HepG2 (cell line): ENCODE data around the gene CACNB4. TPM values are rescaled to one million over a fixed set of nuclear protein-coding genes. Genes with fewer than 3 reads are reported as not detected.

Experiments used
- FOSL2 ChIP-seq: sonication (generic); formaldehyde crosslinking; IDR thresholded peaks from 2 replicates; pipeline ENCODE4 v1.4.0; 2020; ENCODE audit warnings: missing genetic modification reagents
- ISL2 ChIP-seq: sonication (generic); formaldehyde crosslinking; IDR thresholded peaks from 2 replicates; pipeline ENCODE4 v1.5.0; 2020; ENCODE audit warnings: missing genetic modification reagents
- KLF13 ChIP-seq: sonication (generic); formaldehyde crosslinking; IDR thresholded peaks from 2 replicates; pipeline ENCODE4 v1.4.0; 2020; ENCODE audit warnings: mild to moderate bottlenecking, missing genetic modification reagents
- PHF21A ChIP-seq: sonication (generic); formaldehyde crosslinking; IDR thresholded peaks from 2 replicates; pipeline ENCODE4 v1.5.0; 2020; ENCODE audit warnings: mild to moderate bottlenecking, missing genetic modification reagents
- PHF5A ChIP-seq: IDR thresholded peaks from one replicate; pipeline ENCODE4 v1.6.1; 2018; ENCODE audit warnings: low read depth, missing genetic modification reagents; ENCODE audit not compliant: unreplicated experiment
- REL ChIP-seq: sonication (generic); formaldehyde crosslinking; conservative IDR thresholded peaks from 2 replicates; pipeline ENCODE4 v1.8.0; 2022; ENCODE audit warnings: mild to moderate bottlenecking, missing genetic modification reagents, moderate library complexity
- RXRB ChIP-seq: IDR thresholded peaks from 2 replicates; pipeline ENCODE4 v1.6.1; 2016; ENCODE audit warnings: borderline replicate concordance, missing genetic modification reagents, missing compliant biosample characterization
- U2AF1 ChIP-seq: fragments of 200-400 bp; formaldehyde crosslinking; optimal IDR thresholded peaks from 2 replicates; pipeline ENCODE3; 2017; ENCODE audit warnings: mild to moderate bottlenecking, low read depth, low read length
- ZBTB42 ChIP-seq: sonication (generic); formaldehyde crosslinking; IDR thresholded peaks from 2 replicates; pipeline ENCODE4 v1.5.0; 2020; ENCODE audit warnings: mild to moderate bottlenecking, missing genetic modification reagents
- ZFX ChIP-seq: sonication (generic); formaldehyde crosslinking; IDR thresholded peaks from 2 replicates; pipeline ENCODE4 v1.4.0; 2020; ENCODE audit warnings: mild to moderate bottlenecking, low read depth, missing genetic modification reagents, moderate library complexity
- ZNF543 ChIP-seq: sonication (generic); formaldehyde crosslinking; IDR thresholded peaks from 2 replicates; pipeline ENCODE4 v1.4.0; 2020; ENCODE audit warnings: mild to moderate bottlenecking, missing genetic modification reagents
- ZNF749 ChIP-seq: sonication (generic); formaldehyde crosslinking; IDR thresholded peaks from 2 replicates; pipeline ENCODE4 v1.8.0; 2022; ENCODE audit warnings: mild to moderate bottlenecking, missing genetic modification reagents, moderate library complexity, borderline replicate concordance
- polyA plus RNA-seq, 8 experiments: library from polyadenylated mRNA; depleted of rRNA in 3 of 8; stranded (reverse) in 7 of 8; unstranded in 1 of 8; fragments of >200 nt; fragmentation: Illumina TruSeq in 4 of 8; extraction: Trizol in 4 of 8; gene quantifications; 2 replicates each; pipeline versions ENCODE4 v1.2.1 to v1.2.3, GENCODE V29; 2011 to 2016; ENCODE audit warnings: low read depth in 4 of 8, missing spikeins in 1 of 8, mixed read lengths in 1 of 8; ENCODE audit not compliant: insufficient read depth in 1 of 8
- total RNA-seq, 5 experiments: library from RNA; depleted of rRNA; stranded (reverse); fragments of >200 nt; fragmentation: Illumina TruSeq; extraction: Trizol; gene quantifications; 2 replicates each; pipeline ENCODE4 v1.2.3, GENCODE V29; 2016; ENCODE audit warnings: low read depth in 1 of 5
- TF ChIP-seq, protein P1 (sequence below): sonication (generic); formaldehyde crosslinking; IDR thresholded peaks from 2 replicates; pipeline ENCODE4 v1.4.0; 2020; ENCODE audit warnings: missing genetic modification reagents
- TF ChIP-seq, protein P2 (sequence below): sonication (generic); formaldehyde crosslinking; IDR thresholded peaks from 2 replicates; pipeline ENCODE4 v1.5.1; 2020; ENCODE audit warnings: mild to moderate bottlenecking, moderate library complexity, missing genetic modification reagents
- TF ChIP-seq, protein P3 (sequence below), 2 experiments: sonication (generic) in 1 of 2; formaldehyde crosslinking in 1 of 2; IDR thresholded peaks; 2 replicates each; pipeline versions ENCODE4 v1.4.0 to v1.6.1; 2018 to 2020; ENCODE audit warnings: missing genetic modification reagents in 2 of 2, borderline replicate concordance in 1 of 2, low read depth in 1 of 2, mild to moderate bottlenecking in 1 of 2, missing biosample characterization in 1 of 2
- TF ChIP-seq, protein P4 (sequence below): sonication (generic); formaldehyde crosslinking; IDR thresholded peaks from 2 replicates; pipeline ENCODE4 v1.4.0; 2020; ENCODE audit warnings: missing genetic modification reagents
- TF ChIP-seq, protein P5 (sequence below): sonication (generic); formaldehyde crosslinking; IDR thresholded peaks from 2 replicates; pipeline ENCODE4 v1.5.0; 2020; ENCODE audit warnings: missing genetic modification reagents

Gene CACNB4
- total and polyA plus RNA-seq, 2 of the 13 experiments (the other 11 are each of a cell fraction or from before 2014, with no cell fraction given), result 5.1 to 14.3 TPM

DNA sequence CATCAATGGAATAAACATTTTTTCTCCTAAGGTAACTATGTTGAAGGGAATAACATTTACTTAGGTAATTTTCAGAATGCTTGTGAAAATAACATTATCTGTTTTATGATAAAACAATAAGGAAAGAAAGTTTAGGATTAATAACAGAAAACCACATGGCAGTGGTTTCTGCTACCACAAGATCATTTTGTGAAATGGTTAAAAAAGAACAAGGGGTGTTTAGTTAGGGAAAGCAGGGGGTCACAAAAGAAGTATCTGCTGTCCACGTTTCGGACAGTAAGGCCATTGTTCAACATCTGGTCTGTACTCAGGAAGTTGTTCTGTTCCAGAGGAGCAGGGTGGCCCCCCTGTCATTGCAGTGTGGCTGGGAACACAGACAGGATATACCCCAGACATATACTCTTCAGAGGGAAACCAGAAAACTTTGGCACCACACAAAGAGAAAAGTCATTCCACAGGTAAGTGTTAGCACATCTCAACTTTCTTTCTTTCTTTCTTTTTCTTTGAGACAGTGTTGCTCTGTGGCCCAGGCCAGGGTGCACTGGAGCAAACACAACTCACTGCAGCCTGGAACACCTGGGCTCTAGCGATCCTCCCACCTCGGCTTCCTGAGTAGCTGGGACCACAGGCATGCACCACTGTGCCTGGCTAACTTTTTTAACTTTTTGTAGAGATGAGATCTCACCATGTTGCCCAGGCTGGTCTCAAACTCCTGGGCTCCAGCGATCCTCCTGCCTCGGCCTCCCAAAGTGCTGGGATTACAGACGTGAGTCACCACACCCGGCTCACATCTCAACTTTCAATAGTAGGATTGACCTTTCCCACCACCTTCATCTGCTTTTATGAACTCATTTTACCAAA is 255.8 kb downstream of the CACNB4 start (continued):
- TF ChIP-seq, protein P1, sequence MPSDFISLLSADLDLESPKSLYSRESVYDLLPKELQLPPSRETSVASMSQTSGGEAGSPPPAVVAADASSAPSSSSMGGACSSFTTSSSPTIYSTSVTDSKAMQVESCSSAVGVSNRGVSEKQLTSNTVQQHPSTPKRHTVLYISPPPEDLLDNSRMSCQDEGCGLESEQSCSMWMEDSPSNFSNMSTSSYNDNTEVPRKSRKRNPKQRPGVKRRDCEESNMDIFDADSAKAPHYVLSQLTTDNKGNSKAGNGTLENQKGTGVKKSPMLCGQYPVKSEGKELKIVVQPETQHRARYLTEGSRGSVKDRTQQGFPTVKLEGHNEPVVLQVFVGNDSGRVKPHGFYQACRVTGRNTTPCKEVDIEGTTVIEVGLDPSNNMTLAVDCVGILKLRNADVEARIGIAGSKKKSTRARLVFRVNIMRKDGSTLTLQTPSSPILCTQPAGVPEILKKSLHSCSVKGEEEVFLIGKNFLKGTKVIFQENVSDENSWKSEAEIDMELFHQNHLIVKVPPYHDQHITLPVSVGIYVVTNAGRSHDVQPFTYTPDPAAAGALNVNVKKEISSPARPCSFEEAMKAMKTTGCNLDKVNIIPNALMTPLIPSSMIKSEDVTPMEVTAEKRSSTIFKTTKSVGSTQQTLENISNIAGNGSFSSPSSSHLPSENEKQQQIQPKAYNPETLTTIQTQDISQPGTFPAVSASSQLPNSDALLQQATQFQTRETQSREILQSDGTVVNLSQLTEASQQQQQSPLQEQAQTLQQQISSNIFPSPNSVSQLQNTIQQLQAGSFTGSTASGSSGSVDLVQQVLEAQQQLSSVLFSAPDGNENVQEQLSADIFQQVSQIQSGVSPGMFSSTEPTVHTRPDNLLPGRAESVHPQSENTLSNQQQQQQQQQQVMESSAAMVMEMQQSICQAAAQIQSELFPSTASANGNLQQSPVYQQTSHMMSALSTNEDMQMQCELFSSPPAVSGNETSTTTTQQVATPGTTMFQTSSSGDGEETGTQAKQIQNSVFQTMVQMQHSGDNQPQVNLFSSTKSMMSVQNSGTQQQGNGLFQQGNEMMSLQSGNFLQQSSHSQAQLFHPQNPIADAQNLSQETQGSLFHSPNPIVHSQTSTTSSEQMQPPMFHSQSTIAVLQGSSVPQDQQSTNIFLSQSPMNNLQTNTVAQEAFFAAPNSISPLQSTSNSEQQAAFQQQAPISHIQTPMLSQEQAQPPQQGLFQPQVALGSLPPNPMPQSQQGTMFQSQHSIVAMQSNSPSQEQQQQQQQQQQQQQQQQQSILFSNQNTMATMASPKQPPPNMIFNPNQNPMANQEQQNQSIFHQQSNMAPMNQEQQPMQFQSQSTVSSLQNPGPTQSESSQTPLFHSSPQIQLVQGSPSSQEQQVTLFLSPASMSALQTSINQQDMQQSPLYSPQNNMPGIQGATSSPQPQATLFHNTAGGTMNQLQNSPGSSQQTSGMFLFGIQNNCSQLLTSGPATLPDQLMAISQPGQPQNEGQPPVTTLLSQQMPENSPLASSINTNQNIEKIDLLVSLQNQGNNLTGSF, result no peak
- TF ChIP-seq ZBTB42 (CRISPR knock-in tag) (peak; percentile 99), FOSL2 (peak; percentile 20; the same call in 1 of the 2 replicates), REL (CRISPR knock-in tag) (no peak), ISL2 (CRISPR knock-in tag) (peak; percentile 75), U2AF1 (peak; percentile 36), ZFX (CRISPR knock-in tag) (peak; percentile 39), PHF21A (CRISPR knock-in tag) (peak; percentile 83), PHF5A (CRISPR knock-in tag) (no peak), KLF13 (no peak), RXRB (CRISPR knock-in tag) (peak; percentile 75), ZNF543 (CRISPR knock-in tag) (0 out of 2 replicates have a peak, but pooled peaks have one; percentile 48), ZNF749 (CRISPR knock-in tag) (0 out of 2 replicates have a peak, but pooled peaks have one; percentile 34)
- TF ChIP-seq, protein P2, sequence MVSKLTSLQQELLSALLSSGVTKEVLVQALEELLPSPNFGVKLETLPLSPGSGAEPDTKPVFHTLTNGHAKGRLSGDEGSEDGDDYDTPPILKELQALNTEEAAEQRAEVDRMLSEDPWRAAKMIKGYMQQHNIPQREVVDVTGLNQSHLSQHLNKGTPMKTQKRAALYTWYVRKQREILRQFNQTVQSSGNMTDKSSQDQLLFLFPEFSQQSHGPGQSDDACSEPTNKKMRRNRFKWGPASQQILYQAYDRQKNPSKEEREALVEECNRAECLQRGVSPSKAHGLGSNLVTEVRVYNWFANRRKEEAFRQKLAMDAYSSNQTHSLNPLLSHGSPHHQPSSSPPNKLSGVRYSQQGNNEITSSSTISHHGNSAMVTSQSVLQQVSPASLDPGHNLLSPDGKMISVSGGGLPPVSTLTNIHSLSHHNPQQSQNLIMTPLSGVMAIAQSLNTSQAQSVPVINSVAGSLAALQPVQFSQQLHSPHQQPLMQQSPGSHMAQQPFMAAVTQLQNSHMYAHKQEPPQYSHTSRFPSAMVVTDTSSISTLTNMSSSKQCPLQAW (CRISPR knock-in tag), result peak; percentile 61; the same call in 1 of the 2 replicates
- TF ChIP-seq, protein P3, sequence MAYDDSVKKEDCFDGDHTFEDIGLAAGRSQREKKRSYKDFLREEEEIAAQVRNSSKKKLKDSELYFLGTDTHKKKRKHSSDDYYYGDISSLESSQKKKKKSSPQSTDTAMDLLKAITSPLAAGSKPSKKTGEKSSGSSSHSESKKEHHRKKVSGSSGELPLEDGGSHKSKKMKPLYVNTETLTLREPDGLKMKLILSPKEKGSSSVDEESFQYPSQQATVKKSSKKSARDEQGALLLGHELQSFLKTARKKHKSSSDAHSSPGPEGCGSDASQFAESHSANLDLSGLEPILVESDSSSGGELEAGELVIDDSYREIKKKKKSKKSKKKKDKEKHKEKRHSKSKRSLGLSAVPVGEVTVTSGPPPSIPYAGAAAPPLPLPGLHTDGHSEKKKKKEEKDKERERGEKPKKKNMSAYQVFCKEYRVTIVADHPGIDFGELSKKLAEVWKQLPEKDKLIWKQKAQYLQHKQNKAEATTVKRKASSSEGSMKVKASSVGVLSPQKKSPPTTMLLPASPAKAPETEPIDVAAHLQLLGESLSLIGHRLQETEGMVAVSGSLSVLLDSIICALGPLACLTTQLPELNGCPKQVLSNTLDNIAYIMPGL (CRISPR knock-in tag; IDR thresholded peaks at IDR 0.05; ENCODE audit: borderline replicate concordance in 1 of 2, low read depth in 1 of 2), result peak in 1 of 2 experiments; percentile 37; a peak in 2 of 4 replicates
- TF ChIP-seq, protein P4, sequence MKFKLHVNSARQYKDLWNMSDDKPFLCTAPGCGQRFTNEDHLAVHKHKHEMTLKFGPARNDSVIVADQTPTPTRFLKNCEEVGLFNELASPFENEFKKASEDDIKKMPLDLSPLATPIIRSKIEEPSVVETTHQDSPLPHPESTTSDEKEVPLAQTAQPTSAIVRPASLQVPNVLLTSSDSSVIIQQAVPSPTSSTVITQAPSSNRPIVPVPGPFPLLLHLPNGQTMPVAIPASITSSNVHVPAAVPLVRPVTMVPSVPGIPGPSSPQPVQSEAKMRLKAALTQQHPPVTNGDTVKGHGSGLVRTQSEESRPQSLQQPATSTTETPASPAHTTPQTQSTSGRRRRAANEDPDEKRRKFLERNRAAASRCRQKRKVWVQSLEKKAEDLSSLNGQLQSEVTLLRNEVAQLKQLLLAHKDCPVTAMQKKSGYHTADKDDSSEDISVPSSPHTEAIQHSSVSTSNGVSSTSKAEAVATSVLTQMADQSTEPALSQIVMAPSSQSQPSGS (CRISPR knock-in tag), result no peak
- TF ChIP-seq, protein P5, sequence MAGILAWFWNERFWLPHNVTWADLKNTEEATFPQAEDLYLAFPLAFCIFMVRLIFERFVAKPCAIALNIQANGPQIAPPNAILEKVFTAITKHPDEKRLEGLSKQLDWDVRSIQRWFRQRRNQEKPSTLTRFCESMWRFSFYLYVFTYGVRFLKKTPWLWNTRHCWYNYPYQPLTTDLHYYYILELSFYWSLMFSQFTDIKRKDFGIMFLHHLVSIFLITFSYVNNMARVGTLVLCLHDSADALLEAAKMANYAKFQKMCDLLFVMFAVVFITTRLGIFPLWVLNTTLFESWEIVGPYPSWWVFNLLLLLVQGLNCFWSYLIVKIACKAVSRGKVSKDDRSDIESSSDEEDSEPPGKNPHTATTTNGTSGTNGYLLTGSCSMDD (CRISPR knock-in tag), result no peak
